K562 (cell line): ENCODE measurements around the gene YTHDF1. TPM values are rescaled to one million over a fixed set of nuclear protein-coding genes. Genes with fewer than 3 reads are reported as not detected.

Experiments used
- ATAC-seq: fragments of 200-7000 bp; cut with Tn5 transposase; 3 replicates; pipeline ENCODE4 v1.9.1; 2020; ENCODE audit warnings: moderate library complexity
- BruUV-seq: library from RNA; stranded (reverse); fragments of 400-500 nt; replicated peaks from 2 replicates; lab custom pipeline; 2021; lab: Mats Ljungman, UMichigan
- CTCF ChIA-PET: fragments of 300-600 bp; formaldehyde crosslinking; extraction: SDS; loops from one replicate; lab custom pipeline; 2021; ENCODE audit warnings: low intra/inter-chr PET ratio; lab: Yijun Ruan, JAX
- POLR2A ChIA-PET: fragments of 300-600, 350-650 bp; sonication (Branson Sonifier 250); formaldehyde crosslinking; extraction: SDS; loops from one replicate; lab custom pipeline; 2021; ENCODE audit warnings: antibody characterized with exemption, inconsistent platforms; lab: Yijun Ruan, JAX
- DNase-seq, 4 experiments: peaks; one replicate each; pipeline versions ENCODE4 v3.0.0 to v3.0.0-alpha.2; 2011 to 2018; ENCODE audit warnings: low spot score in 3 of 4, mixed read lengths in 3 of 4; ENCODE audit errors: extremely low read depth in 1 of 4
- FAIRE-seq: peaks from 2 replicates; lab custom pipeline; 2011; peaks lifted over from hg19 to GRCh38; lab: Jason Lieb, UNC
- H2AFZ ChIP-seq: 2 replicates; pipeline ENCODE4 v1.6.0; 2011; ENCODE audit warnings: low read depth, low read length, control low read depth, inconsistent platforms
- H3K27ac ChIP-seq: fragments of 200-600 bp; 3 replicates; pipeline ENCODE4 v1.8.0; 2011; ENCODE audit warnings: low read depth, mild to moderate bottlenecking, control low read depth, inconsistent platforms, low read length, moderate library complexity, mixed read lengths; ENCODE audit errors: extremely low read depth
- H3K27me3 ChIP-seq, 2 experiments: fragments of 300-600 bp in 1 of 2; 2 replicates in 1 of 2; 3 replicates in 1 of 2; pipeline versions ENCODE4 v1.6.0 to v1.8.0; 2011; ENCODE audit warnings: inconsistent platforms in 2 of 2, low read length in 2 of 2, mild to moderate bottlenecking in 1 of 2, mixed read lengths in 1 of 2, moderate library complexity in 1 of 2; ENCODE audit not compliant: control insufficient read depth in 2 of 2, insufficient read depth in 2 of 2
- H3K36me3 ChIP-seq: fragments of 300-600 bp; 3 replicates; pipeline ENCODE4 v1.8.0; 2011; ENCODE audit warnings: mild to moderate bottlenecking, low read length, inconsistent platforms; ENCODE audit not compliant: control insufficient read depth, insufficient read depth
- H3K4me1 ChIP-seq, 2 experiments: fragments of 200-600 bp in 1 of 2; replicated peaks in 1 of 2; 2 replicates in 1 of 2; 3 replicates in 1 of 2; pipeline versions ENCODE4 v1.5.1 to v1.8.0; 2011; ENCODE audit warnings: inconsistent platforms in 2 of 2, low read length in 2 of 2, mild to moderate bottlenecking in 1 of 2, mixed read lengths in 1 of 2, moderate library complexity in 1 of 2; ENCODE audit not compliant: control insufficient read depth in 2 of 2, insufficient read depth in 2 of 2
- H3K4me2 ChIP-seq: 2 replicates; pipeline ENCODE4 v1.6.1; 2011; ENCODE audit warnings: low read length, control low read depth, inconsistent platforms, mixed read lengths; ENCODE audit not compliant: insufficient read depth
- H3K4me3 ChIP-seq: fragments of 200-600 bp; sonication (generic), shearing (Covaris generic); 2 replicates; pipeline ENCODE4 v1.5.1; 2016; ENCODE audit warnings: control low read depth, inconsistent platforms
- H3K79me2 ChIP-seq: fragments of 200-600 bp; 3 replicates; pipeline ENCODE4 v1.8.0; 2011; ENCODE audit warnings: low read length, inconsistent platforms; ENCODE audit not compliant: control insufficient read depth, insufficient read depth
- H3K9ac ChIP-seq, 2 experiments: 2 replicates each; pipeline versions ENCODE4 v1.6.0 to v1.6.1; 2011; ENCODE audit warnings: low read depth in 2 of 2, low read length in 2 of 2, control low read depth in 1 of 2, inconsistent platforms in 1 of 2, mild to moderate bottlenecking in 1 of 2, mixed read lengths in 1 of 2; ENCODE audit not compliant: insufficient read depth in 1 of 2
- H3K9me1 ChIP-seq: one replicate; pipeline ENCODE4 v1.6.0; 2011; ENCODE audit warnings: inconsistent platforms, mild to moderate bottlenecking, low read length, moderate library complexity; ENCODE audit not compliant: control insufficient read depth, insufficient read depth
- H3K9me3 ChIP-seq: replicated peaks from 2 replicates; pipeline ENCODE4 v1.5.1; 2011; ENCODE audit warnings: low read depth, low read length, inconsistent platforms; ENCODE audit not compliant: control insufficient read depth, insufficient read depth
- H4K20me1 ChIP-seq: replicated peaks from 2 replicates; pipeline ENCODE4 v1.6.1; 2011; ENCODE audit warnings: low read length, inconsistent platforms, mixed read lengths; ENCODE audit not compliant: control insufficient read depth, insufficient read depth
- C11orf30 ChIP-seq: fragments of 450-650 bp; IDR thresholded peaks from 2 replicates; pipeline ENCODE4 v1.6.1; 2016; ENCODE audit warnings: low read depth, mild to moderate bottlenecking
- FUS ChIP-seq: fragments of 200-400 bp; formaldehyde crosslinking; optimal IDR thresholded peaks from 2 replicates; pipeline ENCODE3; 2017; ENCODE audit warnings: low read depth, low read length
- NCOA4 ChIP-seq: fragments of 450-650 bp; IDR thresholded peaks from 2 replicates; pipeline ENCODE4 v1.6.1; 2018; ENCODE audit warnings: mild to moderate bottlenecking; ENCODE audit not compliant: partially characterized antibody
- POLR2G ChIP-seq: fragments of 200-400 bp; formaldehyde crosslinking; IDR thresholded peaks from 2 replicates; pipeline ENCODE4 v1.6.1; 2017; ENCODE audit warnings: low read depth, mild to moderate bottlenecking, antibody characterized with exemption, low read length, moderate library complexity
- RAD21 ChIP-seq, 2 experiments: fragments of 250-450 bp in 1 of 2; fragments of 450-650 bp in 1 of 2; sonication (Bioruptor Pico) in 1 of 2; formaldehyde crosslinking in 1 of 2; IDR thresholded peaks in 1 of 2; conservative IDR thresholded peaks in 1 of 2; 2 replicates each; pipeline versions ENCODE4 v1.4.0 to v1.8.0; 2020 to 2022; ENCODE audit warnings: mild to moderate bottlenecking in 2 of 2, moderate library complexity in 1 of 2
- REST ChIP-seq, 2 experiments: fragments of 450-650 bp; formaldehyde crosslinking in 1 of 2; IDR thresholded peaks; 2 replicates each; pipeline versions ENCODE4 v1.4.0 to v1.6.1; 2014 to 2020; ENCODE audit warnings: mild to moderate bottlenecking in 2 of 2, borderline replicate concordance in 1 of 2, low read depth in 1 of 2
- SNIP1 ChIP-seq: fragments of 450-650 bp; IDR thresholded peaks from 2 replicates; pipeline ENCODE4 v1.7.1; 2017; ENCODE audit warnings: low read depth, mild to moderate bottlenecking
- STAG1 ChIP-seq: sonication (generic); formaldehyde crosslinking; IDR thresholded peaks from 2 replicates; pipeline ENCODE4 v1.5.0; 2020; ENCODE audit warnings: missing genetic modification reagents, borderline replicate concordance
- TSC22D4 ChIP-seq: fragments of 450-650 bp; IDR thresholded peaks from 2 replicates; pipeline ENCODE4 v1.6.1; 2016; ENCODE audit warnings: missing genetic modification characterization, missing biosample characterization, control low read depth
- ZNF23 ChIP-seq: fragments of 250-450 bp; sonication (Bioruptor Pico); IDR thresholded peaks from 2 replicates; pipeline ENCODE4 v1.4.0; 2020; ENCODE audit warnings: mild to moderate bottlenecking
- ZNF408 ChIP-seq: fragments of 250-450 bp; sonication (Bioruptor Pico); IDR thresholded peaks from 2 replicates; pipeline ENCODE4 v1.4.0; 2020; ENCODE audit warnings: low read depth, mild to moderate bottlenecking, moderate library complexity
- WGBS: fragments of 100-300 bp; shearing (Covaris generic); methylation state at CpG from one replicate; pipeline ENCODE4 v1.1.6; 2016; ENCODE audit warnings: low coverage, mixed read lengths; ENCODE audit not compliant: insufficient coverage; ENCODE audit errors: missing lambda C conversion rate; 5-methylcytosine and 5-hydroxymethylcytosine counted together
- in situ Hi-C: fragments of 300-500 bp; cut with MboI; formaldehyde crosslinking; loops from 4 replicates; pipeline ENCODE4 v1.15.0; 2018; ENCODE audit warnings: inconsistent platforms, mixed read lengths
- intact Hi-C: fragments of 100-400 bp; cut with micrococcal nuclease; formaldehyde crosslinking; loops from 2 replicates; pipeline ENCODE4 v1.14.2; 2022
- polyA plus RNA-seq, 8 experiments: library from polyadenylated mRNA; depleted of rRNA in 4 of 8; stranded (reverse) in 5 of 8; unstranded in 3 of 8; fragments of >200 nt; fragmentation: Nextera tagmentation in 2 of 8; fragmentation: Illumina TruSeq in 1 of 8; extraction: Ambion mirVana in 2 of 8; extraction: Trizol in 1 of 8; gene quantifications; 2 replicates each; pipeline versions ENCODE4 v1.2.1 to v1.2.3, GENCODE V29; 2011 to 2014; ENCODE audit warnings: inconsistent platforms in 1 of 8, missing spikeins in 1 of 8
- total RNA-seq, 7 experiments: library from RNA; depleted of rRNA in 6 of 7; stranded (reverse); fragments of >200 nt in 6 of 7; fragmentation: Illumina TruSeq in 2 of 7; extraction: Trizol in 2 of 7; gene quantifications; 2 replicates each; pipeline versions ENCODE4 v1.2.1 to v1.2.3, GENCODE V29; 2011 to 2021; ENCODE audit warnings: low replicate concordance in 1 of 7

YTHDF1 gene
- total and polyA plus RNA-seq, 9 of the 15 experiments (the other 6 are each of a cell fraction or from before 2014, with no cell fraction given) = 10.1 to 42.4 (median 27.8) TPM

GRCh38 chr20:63227260-63227659 lies 11.3 kb upstream of the YTHDF1 start:
- H3K4me1 ChIP-seq = peaks cover 0 to 15% of the 10 kb centered on the region in 2 experiments; a peak in 1 of 5 replicates
- no peaks in the 10 kb centered on the region for H3K36me3 ChIP-seq
- no peak overlapping the region for H2AFZ ChIP-seq
- ChIA-PET POLR2A (no interaction called here), CTCF (no interaction called here)
- no peak overlapping the region for H3K9ac ChIP-seq
- no peak overlapping the region for H3K27ac ChIP-seq
- H3K4me3 ChIP-seq = no peak overlapping the region
- peaks cover 28 to 56% of the 10 kb centered on the region in 2 experiments for H3K27me3 ChIP-seq
- 10% methylated on average over 3 of the region's 5 CpGs for WGBS
- TF ChIP-seq SNIP1 = no peak
- no peak for TF ChIP-seq NCOA4
- TF ChIP-seq FUS = no peak
- TF ChIP-seq REST (IDR thresholded peaks at IDR 0.05; ENCODE audit: borderline replicate concordance) = no peak
- TF ChIP-seq REST (CRISPR knock-in tag; IDR thresholded peaks at IDR 0.05; ENCODE audit: low read depth) = no peak
- TF ChIP-seq TSC22D4 (tag) = no peak
- TF ChIP-seq C11orf30 = no peak
- no peak for TF ChIP-seq ZNF23
- no peak for TF ChIP-seq STAG1
- no peak for TF ChIP-seq POLR2G
- no peak for TF ChIP-seq ZNF408 (CRISPR knock-in tag)
- TF ChIP-seq RAD21 (CRISPR knock-in tag; conservative IDR thresholded peaks at IDR 0.05 in 1 of 2, IDR thresholded peaks at IDR 0.05 in 1 of 2) = no peak
- no peaks in the 10 kb centered on the region for H3K9me3 ChIP-seq
- H3K79me2 ChIP-seq = no peaks in the 10 kb centered on the region
- in situ Hi-C loops (no loop called here), intact Hi-C loops (loop anchor here (5.0 kb wide), 1 partner anchor 65 kb away; the partner anchor contains the start of gene COL20A1)
- ATAC-seq = no peak
- H3K9me1 ChIP-seq = no peaks in the 10 kb centered on the region
- no peaks in the 10 kb centered on the region for H4K20me1 ChIP-seq
- H3K4me2 ChIP-seq = no peak overlapping the region
- BruUV-seq = no TSS peak
- no peak for FAIRE-seq
- DNase-seq = no peak
